HT-29 (cell line): ENCODE data around the gene MAGOH. TPM values are rescaled to one million over a fixed set of nuclear protein-coding genes. Genes with fewer than 3 reads are reported as not detected.
A peak's percentile ranks its signal among the peaks of the same experiment; 100 is the strongest.
"Not testable (repeated sequence)": the region's sequence is repeated elsewhere in the genome, so short reads cannot be mapped to it uniquely, and the experiment has no call there.

Experiments
- DNase-seq: peaks from one replicate; pipeline ENCODE4 v3.0.0-alpha.2; 2015; ENCODE audit warnings: low spot score
- total RNA-seq: library from RNA; depleted of rRNA; stranded (reverse); fragments of >200 nt; shearing (Covaris generic); gene quantifications from 2 replicates; pipeline ENCODE4 v1.2.3, GENCODE V29; 2014; rRNA removed

Gene MAGOH
- total RNA-seq, 1 experiment from 2014 or later = 42.5 TPM

DNA sequence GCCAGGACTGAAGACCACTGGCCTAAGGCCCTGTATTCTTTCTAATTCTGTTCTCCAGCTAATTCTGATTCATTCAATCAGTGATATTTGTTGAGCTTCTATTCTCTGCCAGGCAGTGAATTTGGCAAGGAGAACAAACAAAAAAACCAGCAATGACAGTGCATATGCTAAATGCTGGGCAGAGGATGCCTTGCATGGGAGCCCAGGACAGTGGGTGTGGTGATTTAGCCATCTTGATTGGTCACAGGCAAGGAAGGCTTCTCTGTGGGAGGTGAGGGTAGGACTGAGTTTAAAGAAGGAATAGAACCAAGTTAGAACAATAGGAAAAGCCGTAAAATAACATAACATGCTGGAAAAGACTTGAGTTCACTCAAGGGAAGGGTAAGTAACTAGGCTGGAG, 50.9 kb downstream of the MAGOH start:
- DNase-seq = no peak

DNA sequence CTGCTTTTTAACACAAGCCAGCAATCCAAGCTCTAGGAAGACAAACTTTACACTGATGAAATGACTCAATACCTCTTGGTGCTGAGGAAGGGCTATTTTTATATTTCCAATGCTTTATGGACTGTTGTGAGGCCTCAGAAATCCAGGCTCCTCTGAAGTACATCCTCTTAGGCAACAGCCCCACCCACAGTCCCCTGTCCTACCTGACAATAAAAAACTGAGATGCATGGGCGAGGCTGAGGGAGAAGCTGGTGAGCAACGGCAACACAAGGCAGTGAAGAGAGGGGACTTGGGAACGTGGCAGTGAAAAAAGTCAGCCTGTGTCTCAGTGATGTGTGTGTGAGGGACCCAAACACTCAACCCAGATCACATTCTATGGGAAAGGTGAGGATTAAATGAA, 51.8 kb downstream of the MAGOH start:
- DNase-seq = no peak

DNA sequence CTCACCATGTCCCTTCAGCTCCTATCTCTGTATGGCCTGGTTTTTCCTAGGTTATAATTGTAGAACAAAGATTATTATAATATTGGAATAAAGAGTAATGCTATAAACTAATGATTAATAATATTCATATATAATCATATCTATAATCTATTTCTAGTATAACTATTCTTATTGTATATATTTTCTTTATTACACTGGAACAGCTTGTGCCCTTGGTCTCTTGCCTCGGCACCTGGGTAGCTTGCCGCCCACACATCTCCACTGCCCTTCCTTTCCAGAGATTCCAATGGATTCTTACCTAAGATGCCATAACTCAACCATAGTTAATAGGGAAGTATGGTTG, 52.4 kb downstream of the MAGOH start:
- not testable (repeated sequence) for DNase-seq

DNA sequence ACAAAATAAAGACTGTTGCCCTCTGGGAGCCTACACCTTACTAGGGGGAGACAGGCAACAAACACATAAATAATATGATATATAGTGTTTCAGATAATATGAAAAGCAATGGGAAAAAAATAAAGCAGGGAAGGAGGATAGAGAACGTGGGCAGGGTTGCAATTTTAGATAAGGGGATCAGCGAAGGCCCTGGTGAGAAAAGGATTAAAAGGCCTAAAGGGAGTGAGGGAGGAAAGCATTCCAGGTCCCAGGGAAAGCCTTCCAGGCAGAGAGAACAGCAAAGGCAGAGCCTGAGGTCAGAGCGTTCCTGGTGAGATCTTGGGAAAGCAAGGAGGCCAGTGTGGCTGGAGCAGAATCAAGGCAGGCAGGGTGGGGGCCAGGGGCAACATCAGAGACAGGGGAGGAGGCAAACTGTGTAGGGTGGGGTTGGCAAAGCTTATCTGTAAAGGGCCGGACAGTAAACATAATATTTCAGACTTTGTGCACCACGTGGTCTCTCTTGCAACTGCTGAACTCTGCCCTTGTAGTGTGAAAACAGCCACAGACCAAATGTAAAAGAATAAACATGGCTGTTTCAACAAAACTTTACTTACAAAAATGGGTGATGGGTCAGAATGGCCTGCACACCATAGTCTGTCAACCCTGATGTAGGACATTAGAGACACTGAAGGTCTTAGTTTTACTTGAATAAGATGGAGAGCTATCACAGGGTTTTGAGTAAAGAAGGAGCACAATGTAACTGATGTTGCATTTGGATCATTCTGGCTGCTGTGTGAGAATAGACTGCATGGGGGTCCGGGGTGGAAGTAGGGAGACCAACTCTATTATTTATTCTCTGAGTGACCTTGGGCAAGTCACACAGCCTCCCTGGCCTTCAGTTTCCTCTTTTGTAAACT, 55.0 kb downstream of the MAGOH start:
- DNase-seq = peak; percentile 62

DNA sequence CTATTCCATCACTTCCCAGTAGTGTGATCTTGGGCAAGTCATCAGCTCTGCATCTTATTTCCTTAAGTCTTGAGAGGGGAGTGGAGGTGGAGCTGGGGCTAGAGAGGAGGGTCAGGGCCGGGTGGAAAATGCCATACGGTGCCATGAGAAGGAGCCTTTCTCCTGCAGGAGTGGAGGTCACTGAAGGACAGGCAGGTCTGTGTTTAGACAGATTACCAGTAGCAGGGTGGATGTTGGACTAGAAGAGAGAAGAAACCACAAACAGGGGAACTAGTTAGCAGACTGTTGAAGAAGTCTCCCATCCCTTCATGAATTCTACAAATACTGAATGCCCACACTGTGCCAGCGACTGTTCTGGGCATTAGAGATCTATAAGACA, 55.6 kb downstream of the MAGOH start:
- DNase-seq = no peak

DNA sequence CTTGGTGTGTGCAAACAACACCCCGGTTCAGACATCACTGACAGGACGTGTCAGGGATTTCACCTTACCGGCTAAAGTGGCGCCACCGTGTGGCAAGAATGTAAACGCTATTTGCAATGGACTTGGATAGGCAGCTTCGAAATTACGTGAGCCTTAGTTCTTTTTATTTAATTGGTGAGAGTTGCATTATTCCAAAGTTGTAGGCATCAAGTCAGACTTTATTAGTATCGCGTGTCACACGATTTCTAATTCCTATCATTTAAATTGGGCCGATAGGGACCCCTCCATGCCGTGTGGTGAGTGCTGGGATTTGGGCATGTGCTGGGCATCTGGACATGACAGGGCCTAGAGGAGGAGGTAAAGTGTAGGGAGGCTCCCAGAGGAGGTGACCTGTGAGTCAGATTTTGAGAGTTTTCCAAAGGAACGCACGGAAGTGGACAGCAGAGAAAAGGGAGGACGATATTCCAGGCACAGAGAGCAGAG, 56.2 kb downstream of the MAGOH start:
- peak; percentile 87 for DNase-seq

DNA sequence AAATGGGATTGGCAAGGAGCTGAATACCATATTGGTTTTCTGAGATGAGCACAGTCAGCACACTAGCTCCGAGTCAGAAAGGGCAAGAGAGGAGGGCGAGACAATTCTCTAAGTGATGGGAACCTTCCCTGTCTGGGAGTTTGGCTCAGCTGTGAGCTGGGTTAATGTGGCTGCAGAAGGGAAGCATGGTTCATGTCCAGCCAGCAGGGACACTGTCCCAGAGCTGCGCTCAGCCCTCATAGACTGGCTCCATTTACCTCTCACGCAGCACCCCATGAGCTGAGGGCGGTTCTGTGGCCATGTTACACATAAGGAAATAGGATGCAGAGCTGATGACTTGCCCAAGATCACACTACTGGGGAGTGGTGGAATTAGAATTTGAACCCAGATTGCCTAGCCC, 57.4 kb downstream of the MAGOH start:
- DNase-seq = no peak

DNA sequence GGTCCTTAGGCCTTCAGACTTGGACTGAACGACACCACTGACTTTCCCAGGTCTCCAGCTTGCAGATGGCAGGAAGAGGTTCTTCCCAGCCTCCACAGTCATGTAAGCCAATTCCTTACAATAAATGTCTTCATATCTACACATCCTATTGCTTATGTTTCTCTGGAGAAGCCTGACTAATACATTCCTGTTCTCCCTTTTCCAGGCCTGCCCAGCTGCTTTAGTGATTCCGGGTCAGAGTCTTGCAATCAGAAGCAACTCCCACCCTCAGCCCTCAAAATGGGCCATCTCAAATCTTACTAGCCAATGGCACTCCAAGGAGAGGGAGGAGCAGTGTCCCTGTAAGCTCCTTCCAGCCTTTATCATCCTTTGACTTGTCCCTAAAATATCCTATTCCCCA, 58.1 kb downstream of the MAGOH start:
- no peak for DNase-seq

Other genes starting within 250 kb of the MAGOH start
- 0.03 TPM in 1 of 2 replicates, not detected in the other for gene PODN, start 176.3 kb downstream of the MAGOH start, total RNA-seq
- gene SLC1A7, start 95.9 kb downstream of the MAGOH start, total RNA-seq = 1.4 and 3.1 TPM in 2 replicates
- 21.4 and 25.1 TPM in 2 replicates for gene CPT2, start 41.7 kb downstream of the MAGOH start, total RNA-seq
- 34.4 and 39.1 TPM in 2 replicates for gene CZIB, start 17.9 kb downstream of the MAGOH start, total RNA-seq
- gene LRP8, start 89.6 kb upstream of the MAGOH start, total RNA-seq = 242 and 262 TPM in 2 replicates
- not detected in 2 replicates for gene DMRTB1, start 220.9 kb upstream of the MAGOH start, total RNA-seq